Measurements from ENCODE around the gene TMSB10.
"Not testable (repeated sequence)": the region's sequence is repeated elsewhere in the genome, so short reads cannot be mapped to it uniquely, and the experiment has no call there.

TMSB10 gene

DNA sequence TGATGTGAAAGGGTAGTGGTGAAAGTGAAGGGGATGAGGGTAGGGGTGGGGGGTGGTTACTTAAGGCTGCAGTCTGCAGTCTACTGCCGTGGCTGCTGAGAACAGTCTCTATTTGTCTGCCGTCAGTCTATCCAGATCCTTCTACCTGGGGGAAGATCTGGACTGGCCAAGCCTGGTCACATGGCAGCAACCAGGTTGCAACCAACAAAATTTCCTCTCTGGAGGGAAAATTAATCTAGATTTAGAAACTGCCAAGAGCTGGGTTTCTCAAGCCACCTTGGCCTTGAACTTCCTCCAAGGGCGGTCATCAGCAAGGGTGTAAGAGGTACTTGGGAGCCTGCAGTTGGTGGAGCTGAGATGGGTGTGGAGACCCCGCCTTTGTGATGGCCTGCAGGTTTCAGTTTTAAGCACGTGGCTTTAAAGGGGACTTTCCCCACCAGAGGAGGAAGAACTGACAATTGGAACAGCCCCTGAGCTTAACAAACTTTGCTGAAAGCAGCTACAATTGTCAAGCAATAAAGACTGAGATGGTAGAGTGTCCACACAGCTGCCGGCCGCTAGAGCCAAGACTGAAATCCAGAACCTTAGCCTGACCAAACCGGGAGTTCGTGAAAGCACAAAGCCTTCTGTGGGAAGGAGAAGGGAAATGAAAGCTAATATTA lies 34.1 kb downstream of the TMSB10 start:
- peak; percentile 51 for DNase-seq (ENCODE audit: low read depth)

DNA sequence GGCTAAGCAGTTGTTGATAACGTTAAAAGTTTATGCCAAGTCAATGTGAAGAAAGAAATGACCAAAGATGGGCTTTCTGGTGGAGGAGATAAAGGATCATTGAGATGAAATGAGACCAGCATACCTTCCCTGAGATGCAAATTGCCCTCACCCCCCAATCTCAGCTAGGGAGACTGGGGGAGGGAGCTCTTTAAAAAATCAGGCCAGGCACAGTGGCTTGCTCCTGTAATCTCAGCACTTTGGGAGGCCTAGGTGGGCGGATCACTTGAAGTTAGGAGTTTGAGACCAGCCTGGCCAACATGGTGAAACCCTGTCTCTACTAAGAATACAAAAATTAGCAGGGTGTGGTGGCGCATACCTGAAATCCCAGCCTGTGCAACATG lies 34.6 kb downstream of the TMSB10 start:
- DNase-seq (ENCODE audit: low read depth): no peak

DNA sequence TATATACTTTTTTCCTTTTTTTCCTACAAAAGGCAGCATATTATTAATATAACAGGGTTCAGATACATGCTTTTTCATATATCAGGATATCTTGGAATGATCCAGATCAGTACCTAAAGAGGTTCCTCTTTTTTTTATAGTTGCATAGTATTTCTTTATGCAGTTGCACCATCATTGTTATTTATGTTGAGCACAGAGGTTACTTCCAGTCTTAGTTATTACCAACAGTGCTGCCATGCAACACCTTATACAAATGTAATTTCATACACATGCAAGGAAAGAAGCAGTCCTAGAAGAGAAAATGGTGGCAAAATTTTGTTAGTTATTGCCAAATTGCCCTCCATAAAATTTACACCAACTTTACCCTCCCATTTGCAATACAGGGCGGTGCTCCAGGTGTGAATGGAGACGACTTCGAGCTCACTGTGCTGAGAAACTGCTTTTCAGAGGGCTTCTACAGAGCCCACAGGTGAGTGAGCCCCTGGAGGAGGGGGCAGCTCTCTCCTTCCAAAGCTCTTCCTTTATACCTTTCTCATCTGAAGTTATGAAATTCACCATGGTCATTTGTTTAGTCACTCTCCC lies 35.5 kb downstream of the TMSB10 start:
- no peak for DNase-seq (ENCODE audit: low read depth)

DNA sequence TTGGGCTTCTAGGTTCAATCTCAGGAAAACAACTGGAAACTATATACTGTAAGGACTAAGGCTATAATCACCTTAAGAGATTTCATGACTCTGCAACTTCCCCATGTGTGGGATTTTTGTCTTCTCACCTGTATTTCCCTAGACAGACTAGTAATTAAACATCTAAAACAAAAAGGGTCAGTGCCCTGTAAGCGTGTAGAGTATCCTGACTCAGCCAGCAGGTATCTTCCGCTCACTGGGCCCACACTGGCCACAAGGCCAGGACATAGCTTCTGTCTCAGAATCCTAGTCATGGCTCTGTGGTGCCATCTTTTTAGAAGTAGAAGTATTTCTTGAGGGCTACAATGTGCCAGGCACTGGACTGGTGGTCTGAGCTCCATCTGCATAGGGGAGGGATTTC lies 36.7 kb downstream of the TMSB10 start:
- DNase-seq (ENCODE audit: low read depth): no peak

DNA sequence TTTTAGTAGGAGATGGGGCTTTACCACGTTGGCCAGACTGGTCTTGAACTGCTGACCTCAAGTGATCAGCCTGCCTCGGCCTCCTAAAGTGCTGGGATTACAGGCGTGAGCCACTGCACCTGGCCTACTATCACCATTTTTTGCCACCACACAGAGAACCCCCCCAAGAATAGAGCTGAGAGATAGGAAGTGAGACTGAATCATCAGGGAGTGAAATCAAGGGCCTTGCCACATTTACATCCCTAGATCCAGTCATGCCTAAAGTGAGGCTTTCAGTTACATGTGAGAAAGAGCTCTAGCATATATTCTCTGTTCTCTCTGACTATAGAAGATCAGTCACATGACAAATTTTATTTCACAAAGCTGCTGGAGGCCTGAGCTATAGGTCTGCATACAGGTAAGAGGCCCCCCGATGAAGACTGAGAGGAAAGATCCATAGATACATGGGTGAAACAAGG lies 37.5 kb downstream of the TMSB10 start:
- no peak for DNase-seq (ENCODE audit: low read depth)

DNA sequence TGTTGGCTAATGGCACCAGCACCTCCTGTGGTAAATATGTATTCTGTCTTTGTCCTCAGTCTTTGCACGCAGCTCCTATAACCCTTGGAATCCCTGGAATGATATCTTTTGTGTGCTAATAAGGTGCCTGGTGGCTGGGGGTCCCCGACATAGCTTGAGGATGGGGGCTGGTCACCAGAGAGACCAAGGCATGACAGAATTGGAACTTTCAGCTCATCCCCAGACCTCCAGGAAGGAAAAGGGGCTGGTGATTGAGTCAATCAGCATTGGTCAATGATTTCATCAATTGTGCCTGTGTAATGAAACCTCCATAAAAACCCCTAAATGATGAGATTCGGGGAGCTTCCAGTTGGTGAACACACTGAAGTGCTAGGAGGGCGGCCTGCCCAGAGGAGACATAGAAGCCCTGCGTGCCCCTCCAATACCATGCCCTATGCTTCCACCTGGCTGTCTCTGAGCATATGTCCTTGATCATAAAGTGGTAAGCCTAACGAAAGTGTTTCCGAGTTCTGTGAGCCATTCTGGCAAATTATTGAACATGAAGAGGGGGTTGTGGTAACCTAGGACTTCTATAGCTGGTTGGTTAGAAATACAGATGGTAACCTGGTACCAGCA lies 38.9 kb downstream of the TMSB10 start:
- no peak for DNase-seq (ENCODE audit: low read depth)

DNA sequence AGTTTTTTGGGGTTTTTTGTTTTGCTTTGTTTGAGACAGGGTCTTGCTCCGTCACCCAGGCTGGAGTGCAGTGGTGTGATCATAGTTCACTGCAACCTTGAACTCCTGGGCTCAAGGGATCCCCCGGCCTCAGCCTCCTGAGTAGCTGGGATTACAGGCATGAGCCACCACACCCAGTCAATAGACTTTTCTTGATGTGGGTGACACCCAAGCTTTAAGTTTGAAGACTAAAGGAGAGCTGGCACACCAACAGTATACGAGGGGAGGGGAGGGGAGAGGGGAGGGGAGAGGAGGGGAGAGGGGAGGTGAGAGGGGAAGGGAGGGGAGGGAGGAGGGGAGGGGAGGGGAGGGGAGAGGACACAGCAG lies 40.4 kb downstream of the TMSB10 start:
- DNase-seq (ENCODE audit: low read depth): not testable (repeated sequence)

DNA sequence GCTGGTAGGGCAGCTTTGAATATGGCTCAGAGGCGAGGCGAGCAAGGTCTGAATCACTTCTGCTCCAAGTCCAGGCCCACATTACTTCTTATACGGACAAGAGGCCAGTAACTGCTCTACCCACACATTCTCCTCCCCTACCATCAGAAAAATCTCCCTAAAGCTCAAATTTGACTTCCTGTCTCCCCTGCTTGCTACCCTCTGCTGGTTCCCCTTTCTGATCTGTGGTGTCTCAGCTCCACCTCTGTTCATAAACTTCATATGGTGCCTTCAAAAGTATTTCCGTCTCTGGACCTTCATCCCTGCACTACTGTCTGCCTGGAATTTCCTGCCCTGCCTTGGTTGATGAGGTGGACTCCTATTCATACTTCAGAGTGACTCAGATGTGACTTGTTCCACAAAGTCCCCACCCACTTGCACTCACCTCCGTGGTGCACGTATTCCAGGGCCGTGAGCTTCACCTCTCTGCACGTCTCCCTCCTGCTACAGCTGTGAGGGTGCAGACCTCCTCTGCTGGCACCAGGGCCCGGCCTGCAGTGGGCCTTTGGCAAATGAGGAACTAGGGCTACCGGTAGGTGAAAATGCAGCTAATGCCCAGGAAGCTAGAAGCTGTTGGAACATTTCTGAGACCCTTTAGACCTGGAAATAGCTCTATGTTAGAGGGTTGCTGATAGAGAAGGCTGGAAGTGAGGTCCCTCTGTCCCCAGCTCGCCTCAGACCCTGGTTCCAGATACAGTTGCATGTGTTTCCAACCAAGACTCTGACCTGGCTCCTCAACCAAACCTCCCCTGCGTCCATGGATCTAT lies 41.0 kb downstream of the TMSB10 start:
- DNase-seq (ENCODE audit: low read depth): peak; percentile 24

DNA sequence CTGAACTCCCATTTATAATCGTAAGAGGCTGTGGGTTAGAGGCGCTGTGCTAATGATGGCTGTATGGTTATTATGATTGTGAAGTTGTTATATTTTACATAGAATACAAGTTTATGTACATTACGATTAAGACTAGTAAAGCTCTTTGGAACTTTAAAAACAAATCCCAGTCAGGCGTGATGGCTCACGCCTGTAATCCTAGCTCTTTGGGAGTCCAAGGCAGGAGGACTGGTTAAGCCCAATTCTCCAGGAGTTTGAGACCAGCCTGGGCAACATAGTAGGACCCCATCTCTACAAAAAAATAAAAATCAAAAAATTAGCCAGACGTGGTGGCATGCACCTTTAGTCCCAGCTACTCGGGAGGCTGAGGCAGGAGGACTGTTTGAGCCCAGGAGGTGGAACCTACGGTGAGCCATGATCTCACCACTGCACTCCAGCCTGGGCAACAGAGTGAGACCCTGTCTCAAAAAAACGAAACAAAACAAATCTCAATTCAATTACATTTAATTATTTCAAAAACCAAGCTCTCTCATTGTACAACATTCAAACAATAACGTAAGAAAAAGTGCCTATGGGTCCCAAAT lies 41.6 kb downstream of the TMSB10 start:
- DNase-seq (ENCODE audit: low read depth): no peak

DNA sequence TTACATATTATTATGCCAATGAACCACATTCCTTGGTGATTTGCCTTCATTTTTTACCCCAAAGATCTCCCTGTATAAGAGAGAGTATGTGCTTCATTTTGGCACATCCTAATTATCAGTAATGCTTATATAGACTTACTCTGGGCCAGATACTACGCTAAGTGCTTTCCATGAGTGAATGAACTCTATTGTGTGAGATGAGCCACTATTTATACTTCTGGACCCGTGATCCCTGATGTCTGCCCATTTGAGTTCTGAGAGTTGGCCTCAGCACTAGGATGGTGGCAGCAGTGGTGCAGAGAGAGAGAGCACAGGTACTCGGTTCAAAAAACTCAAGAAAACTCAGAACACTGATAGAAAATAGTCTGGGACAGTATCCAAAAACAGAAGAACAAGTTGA lies 48.1 kb downstream of the TMSB10 start:
- DNase-seq (ENCODE audit: low read depth): no peak

DNA sequence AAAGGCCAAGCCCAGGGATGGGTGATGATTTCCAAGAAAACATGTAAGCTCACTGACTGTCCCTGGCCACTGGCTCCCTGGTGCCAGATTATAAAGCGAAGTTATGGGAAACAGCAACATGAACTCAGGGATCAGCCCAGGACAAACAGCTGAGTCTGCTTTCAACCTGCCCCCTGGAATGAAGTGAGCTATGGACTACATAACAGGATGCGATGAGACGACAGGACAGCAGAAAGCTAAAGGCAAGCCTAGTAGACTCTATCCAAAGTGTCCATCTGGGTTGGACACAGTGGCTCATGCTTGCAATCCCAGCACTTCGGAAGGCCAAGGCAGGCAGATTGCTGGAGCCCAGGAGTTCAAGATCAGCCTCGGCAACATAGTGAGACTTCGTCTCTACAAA lies 48.9 kb downstream of the TMSB10 start:
- no peak for DNase-seq (ENCODE audit: low read depth)

Measured in T follicular helper cell (primary cell).